ENCODE results near the gene MYBPC1. TPM values are rescaled to one million over a fixed set of nuclear protein-coding genes. Genes with fewer than 3 reads are reported as not detected.

Gene MYBPC1
- total RNA-seq, 1 donor from 2014 or later = not detected

DNA sequence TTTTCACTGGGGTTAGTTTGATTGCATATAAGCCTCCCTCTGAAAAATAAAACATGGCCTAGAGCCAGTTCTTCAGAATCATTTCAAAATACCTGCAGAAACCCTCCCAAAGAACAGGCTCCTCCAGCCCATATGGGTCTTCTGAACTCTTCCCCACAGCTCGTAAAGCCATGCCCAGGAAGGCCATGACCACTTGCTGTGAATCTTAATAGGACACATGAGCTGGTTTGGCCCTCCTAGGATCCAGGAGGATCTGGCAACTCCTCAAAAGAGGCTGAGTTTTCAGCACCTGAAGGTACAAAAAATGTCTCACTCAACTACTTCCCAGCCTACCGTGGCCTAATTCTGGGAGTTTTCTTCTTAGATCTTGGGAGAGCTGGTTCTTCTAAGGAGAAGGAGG, 2.4 kb downstream of the MYBPC1 start:
- H3K27me3 ChIP-seq = no peaks in the 10 kb centered on the region
- H3K4me1 ChIP-seq = no peaks in the 10 kb centered on the region
- DNase-seq (ENCODE audit: extremely low spot score in 2 of 2) = no peak
- no peak overlapping the region for H3K4me3 ChIP-seq
- TF ChIP-seq CTCF (IDR thresholded peaks at IDR 0.05) (no peak), POLR2A (IDR thresholded peaks at IDR 0.05) (no peak), POLR2AphosphoS5 (IDR thresholded peaks at IDR 0.05; ENCODE audit: insufficient read depth in 1 of 2, low read depth in 1 of 2) (no peak)
- no peak overlapping the region for H3K27ac ChIP-seq
- no peaks in the 10 kb centered on the region for H3K36me3 ChIP-seq
- H3K9me3 ChIP-seq = no peaks in the 10 kb centered on the region
- intact Hi-C loops (cut with DNase I) = no loop called here

DNA sequence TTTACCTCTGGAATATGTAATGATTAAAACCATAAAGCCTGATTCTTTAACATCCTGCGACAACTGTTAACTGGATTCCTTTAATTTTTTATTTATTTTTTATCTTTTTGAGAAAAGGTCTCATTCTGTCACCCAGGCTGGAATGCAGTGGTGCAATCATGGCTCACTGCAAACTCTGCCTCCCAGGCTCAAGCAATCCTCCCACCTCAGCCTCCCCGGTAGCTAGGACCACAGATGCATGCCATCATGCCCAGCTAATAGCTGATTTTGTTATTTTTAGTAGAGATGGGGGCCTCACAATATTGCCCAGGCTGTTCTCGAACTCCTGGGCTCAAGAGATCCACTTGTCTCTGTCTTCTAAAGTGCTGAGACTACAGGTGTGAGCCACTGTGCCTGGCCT, 3.7 kb downstream of the MYBPC1 start:
- Histone ChIP-seq H3K4me3 (no peak overlapping the region), H3K36me3 (no peaks in the 10 kb centered on the region), H3K4me1 (no peaks in the 10 kb centered on the region), H3K27me3 (no peaks in the 10 kb centered on the region), H3K9me3 (no peaks in the 10 kb centered on the region), H3K27ac (no peak overlapping the region)
- intact Hi-C loops (cut with DNase I) = no loop called here
- no peak for DNase-seq (ENCODE audit: extremely low spot score in 2 of 2)
- TF ChIP-seq POLR2A (IDR thresholded peaks at IDR 0.05) (no peak), CTCF (IDR thresholded peaks at IDR 0.05) (no peak), POLR2AphosphoS5 (IDR thresholded peaks at IDR 0.05; ENCODE audit: insufficient read depth in 1 of 2, low read depth in 1 of 2) (no peak)

GRCh38 chr12:101599311-101599710, 4.5 kb downstream of the MYBPC1 start:
- no peak for DNase-seq (ENCODE audit: extremely low spot score in 2 of 2)
- H3K4me1 ChIP-seq = no peaks in the 10 kb centered on the region
- no peaks in the 10 kb centered on the region for H3K27me3 ChIP-seq
- H3K36me3 ChIP-seq = no peaks in the 10 kb centered on the region
- no peak overlapping the region for H3K4me3 ChIP-seq
- no peak for TF ChIP-seq POLR2A (IDR thresholded peaks at IDR 0.05)
- no peak for TF ChIP-seq POLR2AphosphoS5 (IDR thresholded peaks at IDR 0.05; ENCODE audit: insufficient read depth in 1 of 2, low read depth in 1 of 2)
- no peak for TF ChIP-seq CTCF (IDR thresholded peaks at IDR 0.05)
- no peaks in the 10 kb centered on the region for H3K9me3 ChIP-seq
- intact Hi-C loops (cut with DNase I) = no loop called here
- H3K27ac ChIP-seq = no peak overlapping the region

DNA sequence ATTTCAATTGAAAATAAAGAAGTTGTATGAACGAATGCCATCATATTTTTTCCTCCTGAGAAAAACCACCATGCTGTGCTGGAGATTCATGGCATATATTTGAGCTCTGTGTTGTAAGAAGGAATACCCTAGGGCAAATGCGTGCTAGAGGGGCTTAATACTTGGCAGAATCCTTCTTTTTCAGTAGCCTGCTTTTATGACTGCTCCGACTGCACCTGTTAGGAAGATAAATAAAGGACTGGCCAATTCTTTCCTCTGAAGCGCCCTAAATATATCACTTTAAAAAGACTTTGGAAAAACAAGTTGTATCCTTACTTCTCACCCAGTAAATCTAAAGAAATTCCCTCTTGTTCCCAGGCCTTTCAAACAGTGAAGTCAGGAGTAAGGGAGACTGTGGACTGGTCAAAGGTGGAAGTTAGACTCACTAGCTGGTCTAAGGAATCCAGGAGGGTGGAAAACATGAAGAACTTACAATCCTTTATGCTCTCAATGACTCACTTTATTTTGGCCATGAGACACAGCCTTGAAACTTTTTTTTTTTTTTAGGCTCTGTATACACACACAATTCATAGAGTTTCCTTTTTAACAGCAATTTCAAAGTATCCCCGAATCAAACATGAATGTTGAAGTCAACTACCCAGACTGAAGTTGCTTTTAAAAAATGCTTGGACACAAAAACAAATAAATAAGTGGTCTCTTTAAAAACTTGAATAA, 5.2 kb downstream of the MYBPC1 start:
- H3K27me3 ChIP-seq = no peaks in the 10 kb centered on the region
- intact Hi-C loops (cut with DNase I) = no loop called here
- H3K36me3 ChIP-seq = no peaks in the 10 kb centered on the region
- DNase-seq (ENCODE audit: extremely low spot score in 2 of 2) = no peak
- H3K4me1 ChIP-seq = no peaks in the 10 kb centered on the region
- no peak for TF ChIP-seq POLR2A (IDR thresholded peaks at IDR 0.05)
- no peak for TF ChIP-seq POLR2AphosphoS5 (IDR thresholded peaks at IDR 0.05; ENCODE audit: insufficient read depth in 1 of 2, low read depth in 1 of 2)
- no peak for TF ChIP-seq CTCF (IDR thresholded peaks at IDR 0.05)
- H3K9me3 ChIP-seq = no peaks in the 10 kb centered on the region
- no peak overlapping the region for H3K27ac ChIP-seq
- no peak overlapping the region for H3K4me3 ChIP-seq

- no peak overlapping the region for H3K27ac ChIP-seq
- no peak for DNase-seq (ENCODE audit: extremely low spot score in 2 of 2)
- H3K36me3 ChIP-seq = no peaks in the 10 kb centered on the region
- no peaks in the 10 kb centered on the region for H3K9me3 ChIP-seq
- H3K4me1 ChIP-seq = no peaks in the 10 kb centered on the region
- intact Hi-C loops (cut with DNase I) = no loop called here
- no peaks in the 10 kb centered on the region for H3K27me3 ChIP-seq
- no peak overlapping the region for H3K4me3 ChIP-seq
- TF ChIP-seq POLR2AphosphoS5 (IDR thresholded peaks at IDR 0.05; ENCODE audit: insufficient read depth in 1 of 2, low read depth in 1 of 2) = no peak
- TF ChIP-seq CTCF (IDR thresholded peaks at IDR 0.05) = no peak
- no peak for TF ChIP-seq POLR2A (IDR thresholded peaks at IDR 0.05)
Observed at GRCh38 chr12:101604132-101604531, 9.4 kb downstream of the MYBPC1 start.
